ENCODE data around the gene CWC25.

- no peak for TF ChIP-seq RAD21 (CRISPR knock-in tag; conservative IDR thresholded peaks at IDR 0.05 in 1 of 2, IDR thresholded peaks at IDR 0.05 in 1 of 2)
- TF ChIP-seq HMGN3 (IDR thresholded peaks at IDR 0.05; ENCODE audit: borderline replicate concordance, extremely low read depth, insufficient read length, low read depth, low read length) = no peak
- TF ChIP-seq SMAD4 (CRISPR knock-in tag; conservative IDR thresholded peaks at IDR 0.05) = no peak
These were observed 47.7 kb upstream of the CWC25 start for GRCh38 chr17:38872671-38873385.

All from K562 (cell line).